Measurements from ENCODE around the gene TMED8.
"Not testable (repeated sequence)": the region's sequence is repeated elsewhere in the genome, so short reads cannot be mapped to it uniquely, and the experiment has no call there.

TMED8 gene

DNA sequence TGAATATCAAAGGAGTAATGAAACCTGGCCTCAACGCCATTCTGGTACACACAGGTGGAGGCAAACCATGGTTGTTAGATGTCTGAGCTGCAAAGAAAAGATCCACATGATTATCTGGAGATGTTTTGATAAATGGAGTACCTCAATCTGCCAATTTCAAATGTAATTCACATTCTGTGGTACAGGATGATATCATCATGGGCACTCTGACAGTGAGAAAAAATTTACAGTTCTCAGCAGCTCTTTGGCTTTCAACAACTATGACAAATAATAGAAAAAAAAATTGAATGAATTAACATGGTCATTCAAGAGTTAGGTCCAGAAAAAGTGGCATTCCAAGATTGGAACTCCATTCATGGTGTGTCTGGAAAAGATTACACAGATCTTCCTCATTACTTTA lies 17.3 kb downstream of the TMED8 start:
- DNase-seq = no peak

DNA sequence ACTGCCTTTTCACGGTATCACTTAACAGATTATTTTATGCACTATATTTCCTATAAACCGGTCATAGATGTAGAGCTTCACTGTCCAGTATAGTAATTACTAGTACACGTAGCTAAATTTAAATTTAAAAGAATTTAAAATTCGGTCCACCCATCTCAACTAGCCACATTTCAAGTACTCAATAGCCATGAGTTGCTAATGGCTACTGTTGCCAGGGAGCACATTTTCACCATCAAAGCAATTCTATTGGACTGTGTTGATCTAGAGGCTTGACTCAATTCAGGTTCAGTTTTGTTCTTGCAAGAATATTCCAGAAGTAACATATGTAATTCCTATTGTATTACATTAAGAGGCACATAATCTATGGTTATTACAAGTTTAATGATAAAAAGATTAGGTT lies 20.0 kb downstream of the TMED8 start:
- DNase-seq = no peak

DNA sequence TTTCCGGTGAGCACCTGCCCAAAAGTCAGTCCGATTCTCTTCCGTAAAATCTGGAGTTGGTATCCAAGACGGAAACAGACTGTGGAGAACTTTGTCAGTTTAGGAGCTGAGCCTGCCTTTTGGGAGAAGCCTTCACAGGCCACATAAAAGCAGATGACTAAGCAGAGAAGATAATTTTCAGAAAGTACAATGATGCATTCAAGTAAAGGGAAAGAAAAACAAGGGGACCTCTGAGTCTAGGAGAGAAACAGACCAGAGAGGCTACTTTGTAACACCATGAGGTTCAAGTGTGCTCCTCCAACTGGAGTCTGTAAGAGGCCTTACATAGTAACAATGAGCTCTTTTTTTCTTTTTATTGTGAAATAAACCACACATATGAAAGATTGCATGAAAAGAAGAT lies 21.1 kb downstream of the TMED8 start:
- DNase-seq = no peak

DNA sequence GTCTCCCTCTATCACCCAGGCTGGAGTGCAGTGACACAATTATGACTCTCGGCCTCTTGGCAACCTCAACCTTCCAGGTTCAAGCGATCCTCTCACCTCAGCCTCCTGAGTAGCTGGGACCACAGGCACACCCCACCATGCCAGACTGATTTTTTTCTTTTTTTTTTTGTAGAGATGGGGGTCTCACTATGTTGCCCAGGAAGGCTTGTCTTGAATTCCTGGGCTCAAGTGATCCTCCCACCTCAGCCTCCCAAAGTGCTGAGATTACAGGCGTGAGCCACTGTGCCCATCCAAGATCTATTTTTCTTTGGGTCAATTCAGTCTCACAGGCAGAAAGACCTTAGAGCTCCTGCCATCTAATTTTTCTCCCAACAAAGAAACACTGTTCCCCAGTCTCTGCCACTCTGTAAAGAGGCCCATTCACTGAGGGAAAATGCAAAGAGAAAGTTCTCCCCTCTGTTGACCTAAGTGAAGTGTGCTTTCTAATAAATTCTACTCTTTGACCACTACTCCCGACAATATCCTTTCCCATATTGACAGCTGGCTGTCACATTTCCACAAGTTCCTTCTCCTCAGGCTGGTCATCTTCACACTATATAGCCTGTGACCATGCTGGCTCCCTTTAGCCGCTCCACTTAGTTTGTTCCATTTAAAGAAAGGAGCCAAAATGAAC lies 23.3 kb downstream of the TMED8 start:
- no peak for DNase-seq

DNA sequence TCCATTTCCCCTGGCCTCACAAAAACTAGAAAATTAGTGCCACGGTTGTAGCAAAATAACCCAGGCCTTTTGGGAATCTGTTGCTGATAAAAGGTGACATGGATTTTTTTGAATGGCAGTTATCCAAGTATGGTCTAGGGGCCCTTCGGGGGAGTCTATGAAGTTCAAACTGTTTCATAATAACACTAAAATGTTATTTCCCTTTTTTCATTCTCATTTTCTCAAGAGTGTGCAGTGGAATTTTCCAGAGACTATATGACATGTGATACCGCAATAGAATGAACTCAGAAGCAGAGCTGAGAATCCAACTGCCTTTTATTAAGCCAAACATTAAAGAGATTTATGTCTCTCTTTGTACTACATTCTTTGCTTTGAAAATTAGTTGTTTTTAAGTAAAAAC lies 29.1 kb downstream of the TMED8 start:
- DNase-seq = no peak

DNA sequence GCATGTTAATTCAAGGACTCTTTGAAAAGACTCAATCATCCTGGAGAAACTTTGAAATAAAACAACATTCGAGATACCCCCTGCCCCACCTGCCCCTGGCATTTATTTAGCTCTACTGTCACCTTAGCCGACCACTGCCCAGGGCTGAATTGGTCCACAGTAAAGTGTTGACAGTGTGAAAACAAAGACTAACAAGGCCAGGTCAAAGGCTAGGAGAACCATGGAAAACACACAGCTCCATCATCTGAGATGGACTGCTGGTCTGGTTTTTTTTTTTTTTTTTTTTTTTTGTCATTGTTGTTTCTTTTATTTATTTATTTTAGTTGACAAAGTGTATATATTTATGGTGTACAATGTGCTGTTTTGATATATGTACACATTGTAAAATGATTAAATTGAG lies 30.4 kb downstream of the TMED8 start:
- DNase-seq = no peak

DNA sequence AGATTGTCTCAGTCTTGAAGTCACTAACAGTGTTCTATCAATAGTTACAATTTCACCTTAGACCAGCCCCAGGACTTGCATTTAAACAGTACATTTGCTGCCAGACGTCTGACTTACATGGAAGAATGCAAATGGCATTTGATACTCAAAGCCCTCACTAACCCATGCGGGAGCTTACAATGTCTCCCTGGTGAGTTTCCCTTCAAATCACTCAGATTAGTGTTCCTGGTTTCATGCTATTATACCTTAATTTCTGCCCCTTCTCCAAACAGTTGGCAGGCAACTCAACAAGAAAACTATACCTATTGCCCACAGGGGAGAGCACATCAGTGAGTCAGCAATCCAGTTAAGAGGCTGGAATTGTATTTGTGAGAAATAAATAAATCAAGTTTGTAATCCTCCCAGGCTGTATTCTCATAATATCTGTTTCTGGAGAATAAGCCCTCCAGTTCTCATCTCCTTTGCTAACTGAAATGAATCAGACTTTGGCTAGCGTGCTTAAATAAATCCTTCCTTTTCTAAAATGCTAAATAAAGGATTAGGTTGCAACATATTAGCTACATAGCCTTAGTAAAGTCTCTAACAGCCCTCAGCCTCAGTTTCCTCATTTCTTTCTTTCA lies 32.4 kb downstream of the TMED8 start:
- no peak for DNase-seq

DNA sequence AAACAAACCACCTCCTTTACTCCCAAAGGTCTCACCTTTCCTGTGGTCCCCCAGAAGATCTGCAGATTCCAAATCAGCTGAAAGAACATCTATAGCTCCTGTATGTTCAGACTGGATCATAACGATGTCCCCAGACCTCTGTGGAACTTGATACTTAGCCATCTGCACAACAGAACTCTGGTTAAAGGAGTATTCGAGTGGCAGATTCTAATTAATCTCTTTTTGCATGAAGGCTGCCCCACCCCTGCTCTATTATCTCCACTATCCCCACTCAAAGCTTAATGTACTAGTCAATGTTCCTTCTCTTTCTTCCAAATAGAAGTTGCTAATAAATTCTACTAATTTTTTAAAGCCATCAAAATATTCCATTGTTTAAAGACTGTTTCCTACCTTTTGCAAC lies 33.2 kb downstream of the TMED8 start:
- no peak for DNase-seq

DNA sequence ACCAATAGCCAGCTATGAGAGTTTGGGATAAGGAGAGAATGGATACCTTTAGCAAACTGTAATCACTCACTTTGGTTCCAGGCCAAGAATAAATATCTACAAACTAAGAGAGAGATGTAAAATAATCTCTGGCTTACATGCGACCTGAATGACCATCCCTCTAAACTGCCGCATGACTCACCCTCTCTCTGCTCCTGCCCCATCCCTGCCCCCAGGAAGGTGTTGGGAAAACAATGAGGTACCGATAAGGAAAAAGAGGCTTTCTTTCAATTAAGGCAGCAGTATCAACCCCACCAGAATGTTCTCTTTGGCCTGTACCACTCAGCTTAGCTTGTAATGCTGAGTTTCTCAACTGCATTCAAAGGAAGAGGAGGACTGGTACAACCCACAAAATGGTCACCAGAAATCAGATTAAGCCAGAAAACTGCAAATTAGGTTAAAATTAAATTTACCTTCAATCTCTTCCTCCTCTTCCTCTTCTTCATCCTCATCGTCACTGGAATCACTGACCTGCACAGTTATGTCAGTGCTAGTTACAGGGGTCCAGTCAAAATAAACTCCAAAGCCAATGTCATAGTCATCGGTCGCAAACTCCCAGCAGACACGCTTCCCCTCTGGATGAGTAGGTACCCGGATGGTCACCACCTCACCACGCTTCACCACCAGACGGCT lies 34.0 kb downstream of the TMED8 start:
- no peak for DNase-seq

DNA sequence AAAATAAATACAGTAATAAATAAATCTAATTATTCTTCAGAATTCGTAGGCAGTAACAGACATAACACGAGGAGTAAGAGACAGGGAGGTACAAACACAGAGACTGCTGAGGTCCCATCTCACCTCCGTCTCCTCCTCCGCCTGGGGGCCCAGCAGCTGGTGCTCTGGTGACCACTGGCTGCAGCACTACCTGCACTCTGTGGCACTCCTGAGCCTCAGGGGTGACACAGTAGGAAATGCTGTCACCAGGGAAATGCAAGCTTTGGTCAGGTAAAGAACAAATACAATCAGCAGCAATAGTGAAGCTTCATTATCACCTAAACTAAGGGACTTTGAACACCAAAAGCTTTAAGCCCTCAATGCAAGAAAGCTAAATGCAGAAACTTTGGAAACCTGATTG lies 36.5 kb downstream of the TMED8 start:
- DNase-seq = no peak

DNA sequence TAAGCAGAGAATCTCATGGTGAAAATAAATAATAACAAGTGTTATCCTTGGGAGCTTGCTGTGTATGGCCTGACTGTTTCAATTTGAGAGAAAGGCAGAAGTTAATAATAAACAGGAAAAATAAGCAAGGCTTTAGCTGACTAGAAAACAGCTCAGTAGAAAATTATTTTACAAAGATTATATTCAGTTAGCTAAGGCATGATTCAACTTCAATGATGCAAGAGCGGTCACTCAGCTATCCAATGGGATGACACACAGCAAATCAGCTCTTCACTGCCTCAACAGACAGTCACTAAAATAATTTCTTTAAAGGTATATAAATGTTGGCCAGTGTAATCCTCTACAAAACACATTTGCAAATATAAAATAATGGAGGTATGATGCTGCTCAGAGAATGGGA lies 37.5 kb downstream of the TMED8 start:
- no peak for DNase-seq

DNA sequence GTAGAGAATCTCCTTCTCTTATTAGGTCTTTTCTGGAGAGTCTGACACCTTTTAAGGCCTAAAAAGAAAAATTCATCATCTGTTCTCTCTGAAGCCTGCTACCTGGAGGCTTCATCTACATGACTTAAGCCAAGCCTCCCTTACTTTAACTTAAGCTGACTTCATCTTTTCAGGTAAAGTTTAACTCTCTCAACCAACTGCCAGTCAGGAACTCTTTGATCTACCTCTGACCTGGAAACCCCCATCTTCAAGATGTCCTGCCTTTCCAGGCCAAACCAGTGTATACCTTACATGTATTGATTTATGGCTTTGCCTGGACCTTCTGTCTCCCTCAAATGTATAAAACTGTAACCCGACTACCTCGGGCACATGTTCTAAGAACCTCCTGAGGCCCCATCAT lies 38.6 kb downstream of the TMED8 start:
- DNase-seq = no peak

DNA sequence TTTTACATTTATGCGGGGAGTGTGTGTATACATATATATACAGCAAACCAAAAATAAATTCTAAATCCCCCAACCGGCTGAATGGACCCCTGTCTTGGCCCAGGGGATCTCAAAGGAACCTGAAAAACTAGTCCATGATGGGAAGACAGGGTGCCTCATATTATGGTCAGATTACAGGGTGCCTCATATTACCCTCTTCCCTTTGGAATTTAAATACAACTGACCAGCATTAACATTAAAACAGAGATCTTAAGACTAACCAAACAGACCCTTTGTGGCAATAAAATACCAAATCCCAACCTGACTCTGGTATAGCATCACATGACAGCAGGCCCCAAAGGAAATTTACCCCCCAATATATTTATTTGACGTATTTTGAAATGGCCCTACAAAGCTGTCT lies 39.0 kb downstream of the TMED8 start:
- no peak for DNase-seq

DNA sequence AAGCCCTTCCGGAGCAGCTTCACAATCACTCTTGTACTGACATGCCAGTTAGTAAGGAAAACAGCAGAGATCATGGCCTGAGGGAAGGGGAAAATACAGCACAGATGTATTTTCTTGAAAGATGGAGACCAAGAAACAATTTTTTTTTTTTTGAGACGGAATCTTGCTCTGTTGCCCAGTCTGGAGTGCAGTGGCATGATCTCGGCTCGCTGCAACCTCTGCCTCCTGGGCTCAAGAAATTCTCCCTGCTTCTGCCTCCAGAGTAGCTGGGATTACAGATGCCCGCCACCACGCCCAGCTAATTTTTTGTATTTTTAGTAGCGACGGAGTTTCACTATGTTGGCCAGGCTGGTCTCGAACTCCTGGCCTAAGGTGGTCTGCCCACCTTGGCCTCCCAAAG lies 39.6 kb downstream of the TMED8 start:
- not testable (repeated sequence) for DNase-seq

DNA sequence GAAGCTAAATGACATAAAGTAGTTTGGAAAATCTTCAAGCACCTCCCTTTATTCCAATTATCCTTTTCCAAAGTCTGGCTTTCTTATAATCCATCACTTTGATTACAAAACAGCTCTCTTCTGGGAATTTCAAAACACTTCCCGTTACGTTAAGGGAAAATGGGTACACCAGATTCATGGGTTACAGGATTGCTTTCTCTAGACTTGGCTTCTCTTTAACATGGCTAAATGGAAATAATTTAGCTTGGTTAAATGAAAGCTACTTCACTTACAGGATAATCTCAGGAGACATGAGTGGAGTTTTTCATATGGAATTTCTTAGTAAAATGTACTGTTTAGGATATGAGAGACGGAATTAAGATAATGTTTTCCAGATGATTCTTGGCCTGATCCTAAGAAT lies 41.3 kb downstream of the TMED8 start:
- DNase-seq = no peak

DNA sequence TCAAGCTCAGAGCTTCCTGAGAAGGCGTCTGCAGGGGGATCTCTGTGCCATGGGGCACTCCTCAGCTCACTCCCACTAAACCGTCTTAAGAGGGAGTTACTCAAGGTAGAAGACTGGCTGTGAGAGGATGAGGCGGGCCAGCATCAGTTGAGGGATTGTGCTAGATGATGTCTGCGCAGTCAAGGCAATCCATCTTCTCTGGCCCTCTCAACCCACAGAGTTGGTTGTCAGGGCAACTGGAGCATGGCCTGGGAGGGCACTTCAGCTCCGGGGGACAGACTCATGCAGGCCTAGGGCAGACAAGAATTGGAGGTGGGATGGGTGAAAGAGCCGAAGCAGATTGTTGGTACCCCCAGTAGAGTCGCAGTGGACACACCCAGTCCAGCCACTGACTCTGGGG lies 47.0 kb downstream of the TMED8 start:
- no peak for DNase-seq

DNA sequence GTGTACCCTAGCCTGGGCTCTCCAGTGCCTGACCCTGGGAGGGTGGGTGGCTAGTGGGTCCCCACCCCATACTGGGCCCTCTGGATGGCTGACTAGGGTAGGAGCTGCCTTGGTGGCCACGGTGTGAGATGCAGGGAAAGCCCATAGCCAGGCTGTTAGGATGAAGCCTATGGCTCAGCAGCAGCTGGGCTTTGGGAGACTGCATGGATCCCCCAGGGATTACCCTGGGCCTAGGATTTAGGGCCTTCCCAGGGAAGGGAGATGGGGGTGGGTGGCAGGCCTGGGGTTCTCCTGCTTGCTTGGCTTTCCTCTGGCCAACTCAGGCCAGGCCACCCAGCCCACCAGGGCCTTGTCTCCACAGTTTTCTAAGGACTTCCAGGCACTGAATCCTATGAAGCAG lies 49.8 kb downstream of the TMED8 start:
- DNase-seq = no peak

DNA sequence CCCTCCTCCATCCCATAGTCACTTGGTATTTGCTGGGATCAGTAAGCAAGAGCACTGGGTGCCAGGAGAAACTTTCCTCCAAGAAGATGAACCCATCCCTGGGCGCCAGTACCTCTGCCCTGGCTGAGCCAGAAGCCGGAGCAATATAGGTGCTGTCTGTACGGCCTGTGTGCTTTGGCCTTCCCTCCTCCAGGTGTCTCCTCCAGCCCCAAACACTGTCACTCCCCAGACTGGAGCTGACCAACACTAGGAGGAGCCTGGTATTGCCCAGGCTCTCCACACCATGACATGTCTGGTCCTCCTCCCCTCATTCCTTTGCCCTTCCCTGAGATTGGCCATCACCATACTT lies 51.2 kb downstream of the TMED8 start:
- no peak for DNase-seq

DNA sequence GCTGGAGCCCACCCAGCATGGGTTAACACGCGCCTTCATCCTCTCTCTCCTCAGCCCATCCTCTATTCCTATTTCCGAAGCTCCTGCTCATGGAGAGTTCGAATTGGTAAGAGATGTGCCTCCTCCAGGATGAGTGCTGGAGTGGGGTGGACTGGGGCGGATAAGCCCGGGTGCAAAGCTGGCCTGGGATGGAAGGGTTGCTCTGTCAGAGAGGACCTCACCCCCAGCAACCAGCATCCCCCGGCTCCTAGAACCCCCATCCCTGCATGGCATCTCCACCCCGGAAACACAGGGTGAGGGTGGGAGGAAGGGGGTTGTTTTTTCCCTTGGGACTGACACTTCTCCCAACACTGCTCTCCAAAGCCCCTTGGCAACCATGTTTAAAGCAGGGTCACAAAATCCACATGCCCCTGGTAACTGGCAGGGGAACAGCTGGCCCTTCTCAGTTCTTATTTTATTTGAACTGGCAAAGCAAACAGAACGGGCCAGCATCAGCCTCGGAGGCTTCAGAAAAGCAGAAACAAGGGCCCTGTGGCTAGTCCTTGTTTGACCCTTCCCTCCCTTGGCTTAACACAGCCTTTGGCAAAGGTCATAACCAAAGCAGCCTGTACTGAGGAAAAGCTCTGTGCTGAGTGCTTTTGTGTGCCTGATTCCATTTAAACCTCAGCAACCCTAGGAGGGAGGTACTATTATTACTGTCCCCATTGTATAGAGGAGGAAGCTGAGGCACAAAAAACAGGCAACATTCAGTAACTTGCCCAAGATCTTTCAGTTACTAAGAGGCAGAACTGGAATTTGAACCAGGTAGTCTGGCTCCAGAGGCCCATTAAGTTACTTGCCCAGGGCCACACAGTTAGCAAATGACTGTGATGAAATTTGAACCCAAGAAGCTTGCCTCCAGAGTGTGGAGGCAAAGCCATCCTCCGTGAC lies 51.8 kb downstream of the TMED8 start:
- no peak for DNase-seq

DNA sequence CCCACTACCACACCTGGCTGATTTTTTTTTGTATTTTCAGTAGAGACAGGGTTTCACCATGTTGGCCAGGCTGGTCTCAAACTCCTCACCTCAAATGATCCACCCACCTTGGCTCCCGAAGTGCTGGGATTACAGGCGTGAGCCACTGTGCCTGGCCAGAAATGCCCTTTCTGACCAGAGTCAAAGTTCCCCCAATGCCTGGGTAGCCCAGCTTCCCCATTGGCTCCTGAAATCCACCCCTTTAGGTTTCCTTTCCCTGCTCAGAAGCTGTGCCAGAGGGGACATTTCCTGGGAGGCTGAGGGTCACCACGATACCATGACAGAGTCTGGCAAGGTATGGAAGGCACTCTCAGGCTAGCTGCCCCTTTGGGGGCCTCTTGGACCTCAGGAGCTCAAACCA lies 52.6 kb downstream of the TMED8 start:
- no peak for DNase-seq

DNA sequence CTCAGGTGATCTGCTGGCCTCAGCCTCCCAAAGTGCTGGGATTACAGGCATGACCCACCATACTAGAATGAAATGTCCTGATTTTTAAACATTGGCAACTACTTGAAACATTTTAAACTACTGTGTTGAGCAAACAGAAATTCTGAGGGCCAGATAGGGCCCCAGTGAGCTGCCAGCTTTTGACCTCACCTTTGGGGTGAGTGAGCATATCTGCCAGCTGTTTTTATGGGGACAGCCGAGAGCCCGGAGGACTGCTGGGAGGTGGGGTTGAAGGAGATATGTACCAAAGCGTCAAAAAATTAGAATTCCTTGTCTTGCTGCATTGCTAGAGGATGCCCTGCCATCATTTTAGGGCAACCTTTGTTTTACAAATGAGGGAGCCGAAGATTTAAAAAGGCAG lies 53.3 kb downstream of the TMED8 start:
- DNase-seq = no peak

DNA sequence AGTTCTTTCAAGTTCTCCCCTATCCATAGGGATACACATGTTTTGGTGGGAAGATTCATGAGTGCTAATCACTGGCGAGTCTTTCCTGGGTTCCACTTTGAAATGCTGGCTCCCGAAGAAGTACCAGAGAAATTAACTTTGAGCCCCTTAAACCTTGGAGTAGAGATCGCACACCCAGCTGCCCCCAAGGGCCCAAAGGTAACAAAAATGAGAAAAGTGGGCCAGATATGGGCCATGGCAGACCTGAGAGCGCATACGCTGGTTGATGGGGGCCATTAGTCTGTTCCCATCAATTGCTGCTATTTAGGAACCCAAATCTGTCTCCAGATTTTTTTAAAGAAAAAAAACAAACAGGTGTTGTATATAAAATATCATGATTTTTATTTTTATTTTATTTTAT lies 53.9 kb downstream of the TMED8 start:
- no peak for DNase-seq

DNA sequence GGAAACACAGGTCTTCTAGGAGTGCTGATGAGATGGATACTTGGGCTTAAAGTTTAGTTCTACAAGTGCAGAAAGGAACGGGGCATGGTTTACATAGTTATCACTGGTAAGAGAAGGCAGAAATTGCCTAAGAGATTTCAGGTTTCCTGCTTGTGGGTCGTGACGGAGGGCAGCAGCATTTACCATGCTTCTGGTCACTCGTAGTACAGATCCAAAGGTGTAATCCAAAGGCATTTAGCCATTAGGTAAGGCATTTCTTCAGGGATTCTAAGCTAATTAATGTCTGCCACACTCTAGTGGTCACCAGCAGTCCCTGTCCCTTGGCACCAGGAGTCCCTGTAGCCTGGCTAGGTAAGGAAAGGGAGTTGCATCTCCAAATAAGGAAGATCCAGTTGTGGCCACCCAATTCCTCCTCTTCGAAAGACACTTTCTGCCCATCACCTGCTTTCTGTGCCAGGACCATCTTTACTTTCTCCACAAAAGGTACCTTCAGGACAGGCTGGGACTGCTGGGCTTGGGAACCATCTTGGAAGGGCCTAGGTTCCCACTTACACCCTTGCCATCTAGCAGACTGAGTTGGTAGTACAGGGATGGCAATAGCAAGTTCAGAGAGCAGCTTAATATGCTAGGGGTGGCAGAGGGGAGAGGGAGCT lies 54.5 kb downstream of the TMED8 start:
- no peak for DNase-seq
